Loucy (cell line): ENCODE data around the gene WBP11.
A peak's percentile ranks its signal among the peaks of the same experiment; 100 is the strongest.

ENCODE experiments used
- H2AFZ ChIP-seq: fragments of 200-600 bp; sonication (generic); 2 replicates; pipeline ENCODE4 v1.6.0; 2016; ENCODE audit warnings: antibody characterized with exemption, mild to moderate bottlenecking, low read length, moderate library complexity
- H3F3A ChIP-seq: fragments of 200-600 bp; 2 replicates; pipeline ENCODE4 v1.6.0; 2016; ENCODE audit warnings: antibody characterized with exemption, low read depth, mild to moderate bottlenecking
- H3K27me3 ChIP-seq: fragments of 200-600 bp; sonication (generic); 2 replicates; pipeline ENCODE4 v1.6.1; 2014; ENCODE audit warnings: low read length, mild to moderate bottlenecking; ENCODE audit not compliant: insufficient read depth, poor library complexity, severe bottlenecking
- H3K36me3 ChIP-seq: fragments of 200-600 bp; sonication (generic); 2 replicates; pipeline ENCODE4 v1.6.1; 2016; ENCODE audit warnings: low read length; ENCODE audit not compliant: insufficient read depth
- H3K4me1 ChIP-seq: fragments of 200-600 bp; sonication (generic); 2 replicates; pipeline ENCODE4 v1.5.1; 2014; ENCODE audit warnings: low read length, mild to moderate bottlenecking; ENCODE audit not compliant: insufficient read depth, poor library complexity, severe bottlenecking
- H3K4me2 ChIP-seq: fragments of 200-600 bp; sonication (generic); 2 replicates; pipeline ENCODE4 v1.6.0; 2014; ENCODE audit warnings: antibody characterized with exemption, low read length, low read depth, mild to moderate bottlenecking; ENCODE audit not compliant: poor library complexity, severe bottlenecking
- H3K4me3 ChIP-seq: fragments of 200-600 bp; sonication (generic); 2 replicates; pipeline ENCODE4 v1.5.1; 2014; ENCODE audit warnings: low read length, mild to moderate bottlenecking, mixed read lengths; ENCODE audit not compliant: poor library complexity, severe bottlenecking
- H3K79me2 ChIP-seq: fragments of 200-600 bp; sonication (generic); 2 replicates; pipeline ENCODE4 v1.6.1; 2014; ENCODE audit warnings: low read length; ENCODE audit not compliant: insufficient read depth
- H3K9ac ChIP-seq: fragments of 200-600 bp; sonication (generic); 2 replicates; pipeline ENCODE4 v1.6.0; 2014; ENCODE audit warnings: mild to moderate bottlenecking, low read depth, low read length, moderate library complexity; ENCODE audit not compliant: poor library complexity, severe bottlenecking
- H3K9me2 ChIP-seq: fragments of 200-600 bp; sonication (generic); replicated peaks from 2 replicates; pipeline ENCODE4 v1.6.1; 2016; ENCODE audit warnings: low read depth, low read length, mixed read lengths
- H3K9me3 ChIP-seq: fragments of 200-600 bp; sonication (generic); 2 replicates; pipeline ENCODE4 v1.6.1; 2014; ENCODE audit warnings: mild to moderate bottlenecking, antibody characterized with exemption, low read length, low read depth; ENCODE audit not compliant: insufficient read depth
- H4K20me1 ChIP-seq: fragments of 200-600 bp; sonication (generic); 2 replicates; pipeline ENCODE4 v1.6.0; 2014; ENCODE audit warnings: antibody characterized with exemption, low read length, mild to moderate bottlenecking; ENCODE audit not compliant: insufficient read depth, poor library complexity, severe bottlenecking
- EZH2phosphoT487 ChIP-seq: fragments of 200-600 bp; IDR thresholded peaks from 2 replicates; pipeline ENCODE4 v1.6.1; 2018; ENCODE audit warnings: antibody characterized with exemption, mild to moderate bottlenecking, moderate library complexity, borderline replicate concordance
- TF ChIP-seq, protein P1 (sequence below): fragments of 200-600 bp; sonication (generic); conservative IDR thresholded peaks from 2 replicates; pipeline ENCODE4 v1.5.1; 2014; ENCODE audit warnings: mild to moderate bottlenecking, antibody characterized with exemption, low read length

Gene WBP11

DNA sequence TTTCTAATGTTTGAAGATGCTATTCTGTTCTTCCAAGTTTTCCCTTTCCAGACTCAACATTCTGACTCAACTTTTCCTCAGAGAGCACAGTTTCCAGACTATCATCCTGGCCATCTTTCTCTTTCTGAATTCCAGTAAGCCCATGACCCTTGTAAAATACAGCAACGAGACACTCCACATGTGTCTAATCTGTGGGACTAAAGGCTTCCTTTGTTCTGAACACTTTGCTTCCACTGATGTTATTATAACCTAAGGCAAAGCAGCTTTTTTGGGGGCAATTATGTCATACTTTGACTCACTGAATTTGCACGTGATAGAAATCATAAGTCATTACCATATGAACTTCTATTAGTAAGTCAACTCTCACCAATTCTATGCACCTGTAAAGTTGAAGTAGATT lies 46.4 kb upstream of the WBP11 start:
- peaks cover 18% of the 10 kb centered on the region for H3K4me1 ChIP-seq
- no peak overlapping the region for H3K9ac ChIP-seq
- H3K36me3 ChIP-seq = no peaks in the 10 kb centered on the region
- no peak overlapping the region for H3K4me2 ChIP-seq
- H2AFZ ChIP-seq = no peak overlapping the region
- no peaks in the 10 kb centered on the region for H3F3A ChIP-seq
- no peaks in the 10 kb centered on the region for H3K9me2 ChIP-seq
- no peaks in the 10 kb centered on the region for H3K27me3 ChIP-seq
- H3K9me3 ChIP-seq = no peaks in the 10 kb centered on the region
- H4K20me1 ChIP-seq = no peaks in the 10 kb centered on the region
- no peak overlapping the region for H3K4me3 ChIP-seq
- no peak for TF ChIP-seq EZH2phosphoT487
- TF ChIP-seq, protein P1, sequence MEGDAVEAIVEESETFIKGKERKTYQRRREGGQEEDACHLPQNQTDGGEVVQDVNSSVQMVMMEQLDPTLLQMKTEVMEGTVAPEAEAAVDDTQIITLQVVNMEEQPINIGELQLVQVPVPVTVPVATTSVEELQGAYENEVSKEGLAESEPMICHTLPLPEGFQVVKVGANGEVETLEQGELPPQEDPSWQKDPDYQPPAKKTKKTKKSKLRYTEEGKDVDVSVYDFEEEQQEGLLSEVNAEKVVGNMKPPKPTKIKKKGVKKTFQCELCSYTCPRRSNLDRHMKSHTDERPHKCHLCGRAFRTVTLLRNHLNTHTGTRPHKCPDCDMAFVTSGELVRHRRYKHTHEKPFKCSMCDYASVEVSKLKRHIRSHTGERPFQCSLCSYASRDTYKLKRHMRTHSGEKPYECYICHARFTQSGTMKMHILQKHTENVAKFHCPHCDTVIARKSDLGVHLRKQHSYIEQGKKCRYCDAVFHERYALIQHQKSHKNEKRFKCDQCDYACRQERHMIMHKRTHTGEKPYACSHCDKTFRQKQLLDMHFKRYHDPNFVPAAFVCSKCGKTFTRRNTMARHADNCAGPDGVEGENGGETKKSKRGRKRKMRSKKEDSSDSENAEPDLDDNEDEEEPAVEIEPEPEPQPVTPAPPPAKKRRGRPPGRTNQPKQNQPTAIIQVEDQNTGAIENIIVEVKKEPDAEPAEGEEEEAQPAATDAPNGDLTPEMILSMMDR = no peak
- H3K79me2 ChIP-seq = no peaks in the 10 kb centered on the region

DNA sequence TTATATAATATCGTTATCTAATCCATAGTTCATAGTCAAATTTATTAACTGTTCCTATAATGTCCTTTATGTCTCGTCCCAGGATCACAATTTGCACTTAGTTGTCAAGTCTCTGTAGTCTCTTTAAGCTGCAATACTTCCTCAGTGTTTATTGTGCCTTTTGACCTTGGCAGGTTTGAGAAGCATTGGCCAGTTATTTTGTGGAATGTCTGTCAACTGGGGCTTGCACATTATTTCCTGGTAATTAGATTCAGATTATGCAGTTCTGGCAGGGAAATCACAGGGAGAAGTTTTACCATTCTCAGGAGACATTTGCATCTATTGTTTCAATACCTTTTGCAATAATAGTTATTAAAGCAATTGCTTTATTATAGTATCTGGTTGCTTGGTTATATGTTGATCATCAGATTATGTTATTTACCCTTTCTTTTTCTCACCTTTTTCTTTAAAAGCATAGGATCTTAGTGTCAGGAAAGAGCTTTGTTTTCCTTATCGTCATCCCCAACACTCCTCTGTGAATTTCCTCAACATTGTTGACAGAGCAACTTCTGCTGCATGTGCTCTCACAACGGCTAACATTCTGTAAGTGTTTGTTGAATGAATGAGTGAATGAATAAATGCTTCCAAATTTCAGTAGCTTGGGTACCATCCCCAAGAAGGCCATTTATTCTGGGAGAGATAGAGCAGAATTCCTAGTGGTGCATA lies 43.8 kb upstream of the WBP11 start:
- no peaks in the 10 kb centered on the region for H3K9me2 ChIP-seq
- no peak overlapping the region for H2AFZ ChIP-seq
- H3F3A ChIP-seq = no peaks in the 10 kb centered on the region
- H3K79me2 ChIP-seq = no peaks in the 10 kb centered on the region
- peaks cover 16% of the 10 kb centered on the region for H3K4me1 ChIP-seq
- no peak overlapping the region for H3K4me3 ChIP-seq
- H3K36me3 ChIP-seq = no peaks in the 10 kb centered on the region
- no peak for TF ChIP-seq EZH2phosphoT487
- TF ChIP-seq, protein P1 = no peak
- no peaks in the 10 kb centered on the region for H3K9me3 ChIP-seq
- no peaks in the 10 kb centered on the region for H4K20me1 ChIP-seq
- no peak overlapping the region for H3K4me2 ChIP-seq
- H3K27me3 ChIP-seq = no peaks in the 10 kb centered on the region
- no peak overlapping the region for H3K9ac ChIP-seq

DNA sequence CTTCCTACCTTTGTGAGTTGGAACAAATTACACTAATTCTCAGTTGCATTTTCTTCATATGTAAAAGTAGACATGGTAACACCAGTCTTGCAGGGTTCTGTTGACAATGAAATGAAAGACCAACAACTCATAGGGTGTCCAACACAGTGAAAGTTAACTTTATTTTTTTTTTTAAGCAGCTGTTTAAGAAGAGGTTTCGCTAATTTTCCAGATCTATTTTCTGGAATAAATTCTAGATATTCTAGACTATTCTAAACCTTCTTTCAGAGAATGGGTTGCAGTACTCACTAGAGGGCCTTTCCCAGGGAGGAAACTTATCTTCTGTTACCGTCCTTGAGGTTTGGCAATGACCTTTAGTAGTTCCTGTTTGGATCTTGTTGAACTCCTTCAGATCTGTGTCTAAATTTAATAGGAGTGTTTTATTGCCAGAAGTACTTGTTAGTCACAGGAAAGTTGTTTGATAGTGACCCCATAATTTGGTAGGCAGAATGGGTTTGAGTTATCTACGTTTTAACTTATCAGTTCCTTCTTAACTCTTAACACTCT lies 42.8 kb upstream of the WBP11 start:
- Histone ChIP-seq H3K36me3 (no peaks in the 10 kb centered on the region), H3K9me3 (no peaks in the 10 kb centered on the region), H3K79me2 (no peaks in the 10 kb centered on the region), H3K9me2 (no peaks in the 10 kb centered on the region), H3F3A (no peaks in the 10 kb centered on the region), H3K4me1 (peaks cover 16% of the 10 kb centered on the region), H3K27me3 (no peaks in the 10 kb centered on the region), H3K4me2 (peak overlapping the region; percentile 19), H3K4me3 (no peak overlapping the region), H4K20me1 (no peaks in the 10 kb centered on the region), H2AFZ (peak overlapping the region; percentile 58; the same call in 1 of the 2 replicates), H3K9ac (no peak overlapping the region)
- TF ChIP-seq, protein P1 = peak; percentile 42
- TF ChIP-seq EZH2phosphoT487 = no peak
